B cell (primary cell): ENCODE measurements around the gene JARID2. TPM values are rescaled to one million over a fixed set of nuclear protein-coding genes. Genes with fewer than 3 reads are reported as not detected.

Experiments used
- ATAC-seq: fragments of 200-7000 bp; cut with Tn5 transposase; one replicate; pipeline ENCODE4 v1.10.0; 2021; ENCODE audit warnings: low read depth, mild to moderate bottlenecking, moderate number of reproducible peaks, moderate library complexity
- CTCF ChIA-PET: fragments of 350-600 bp; sonication (Branson Sonifier 250); formaldehyde crosslinking; loops from one replicate; lab custom pipeline; 2021; ENCODE audit warnings: antibody characterized with exemption, inconsistent platforms; lab: Charles Lee
- POLR2A ChIA-PET: fragments of 350-600 bp; sonication (Branson Sonifier 250); formaldehyde crosslinking; loops from one replicate; lab custom pipeline; 2021; ENCODE audit warnings: antibody characterized with exemption; lab: Charles Lee
- DNase-seq: peaks from one replicate; pipeline ENCODE4 v3.0.0; 2013
- H2AFZ ChIP-seq: 2 replicates; pipeline ENCODE4 v1.6.1; 2012; ENCODE audit warnings: mild to moderate bottlenecking, low read depth, low read length; ENCODE audit not compliant: insufficient read depth, poor library complexity, severe bottlenecking
- H3K27ac ChIP-seq, 2 donors: 1 replicate in 1 of 2; 2 replicates in 1 of 2; pipeline ENCODE4 v1.5.1; 2012 to 2013; ENCODE audit warnings: low read length in 2 of 2, mild to moderate bottlenecking in 2 of 2, moderate library complexity in 1 of 2
- H3K27me3 ChIP-seq, 4 experiments: fragments of 200-600 bp in 1 of 4; sonication (generic) in 1 of 4; replicated peaks in 1 of 4; 1 replicate in 2 of 4; 2 replicates in 2 of 4; pipeline versions ENCODE4 v1.6.1 to v1.7.0; 2013 to 2016; ENCODE audit warnings: low read length in 3 of 4, mild to moderate bottlenecking in 2 of 4, mixed read lengths in 1 of 4, moderate library complexity in 1 of 4; ENCODE audit not compliant: insufficient read depth in 4 of 4, control insufficient read depth in 3 of 4; ENCODE audit errors: control extremely low read depth in 1 of 4
- H3K36me3 ChIP-seq, 2 experiments: replicated peaks in 1 of 2; 1 replicate in 1 of 2; 2 replicates in 1 of 2; pipeline versions ENCODE4 v1.6.1 to v1.7.1; 2013; ENCODE audit warnings: low read length in 1 of 2; ENCODE audit not compliant: insufficient read depth in 2 of 2, control insufficient read depth in 1 of 2; ENCODE audit errors: control extremely low read depth in 1 of 2, extremely low read depth in 1 of 2
- H3K4me1 ChIP-seq, 2 donors: fragments of 200-600 bp in 1 of 2; sonication (generic) in 1 of 2; 1 replicate in 1 of 2; 2 replicates in 1 of 2; pipeline versions ENCODE4 v1.5.1 to v1.6.1; 2013 to 2017; ENCODE audit warnings: low read length in 2 of 2; ENCODE audit not compliant: control insufficient read depth in 2 of 2, insufficient read depth in 2 of 2
- H3K4me2 ChIP-seq: replicated peaks from 2 replicates; pipeline ENCODE3; 2012; ENCODE audit warnings: mild to moderate bottlenecking, low read depth, low read length; ENCODE audit not compliant: poor library complexity, severe bottlenecking
- H3K4me3 ChIP-seq, 5 experiments: fragments of 200-600 bp in 1 of 5; sonication (generic) in 1 of 5; 1 replicate in 3 of 5; 2 replicates in 2 of 5; pipeline versions ENCODE4 v1.5.1 to v1.7.0; 2011 to 2016; ENCODE audit warnings: low read length in 4 of 5, mild to moderate bottlenecking in 4 of 5, low read depth in 2 of 5, control low read depth in 1 of 5, moderate library complexity in 1 of 5; ENCODE audit not compliant: insufficient read depth in 1 of 5; ENCODE audit errors: control extremely low read depth in 1 of 5, extremely low read depth in 1 of 5
- H3K79me2 ChIP-seq: fragments of 200-600 bp; sonication (generic); one replicate; pipeline ENCODE4 v1.6.0; 2016; ENCODE audit warnings: low read length; ENCODE audit not compliant: control insufficient read depth, insufficient read depth
- H3K9ac ChIP-seq: fragments of 200-600 bp; sonication (generic); 2 replicates; pipeline ENCODE4 v1.6.1; 2017; ENCODE audit warnings: mild to moderate bottlenecking, low read length, moderate library complexity
- H3K9me3 ChIP-seq, 3 donors: one replicate each; pipeline versions ENCODE4 v1.6.1 to v1.7.1; 2013; ENCODE audit warnings: low read length in 2 of 3; ENCODE audit not compliant: control insufficient read depth in 2 of 3, insufficient read depth in 1 of 3; ENCODE audit errors: control extremely low read depth in 1 of 3
- H4K20me1 ChIP-seq: 2 replicates; pipeline ENCODE4 v1.6.0; 2012; ENCODE audit warnings: mild to moderate bottlenecking, low read length; ENCODE audit not compliant: insufficient read depth, control insufficient read depth, poor library complexity, severe bottlenecking
- H3K27ac Mint-ChIP-seq: one replicate; pipeline ENCODE4 v1.8.0; 2021; ENCODE audit warnings: mixed read lengths
- H3K27me3 Mint-ChIP-seq: one replicate; pipeline ENCODE4 v1.8.0; 2021; ENCODE audit warnings: mixed read lengths
- H3K4me1 Mint-ChIP-seq: one replicate; pipeline ENCODE4 v1.8.0; 2021; ENCODE audit warnings: mixed read lengths
- H3K4me3 Mint-ChIP-seq: one replicate; pipeline ENCODE4 v1.8.0; 2021; ENCODE audit warnings: mixed read lengths
- H3K9me3 Mint-ChIP-seq: one replicate; pipeline ENCODE4 v1.8.0; 2022; ENCODE audit warnings: mixed read lengths; ENCODE audit not compliant: insufficient read depth
- EZH2 ChIP-seq: IDR thresholded peaks from 2 replicates; pipeline ENCODE4 v1.6.1; 2012; ENCODE audit warnings: borderline replicate concordance, low read depth, mild to moderate bottlenecking, moderate library complexity, low read length; ENCODE audit not compliant: insufficient read depth, poor library complexity, severe bottlenecking
- WGBS: methylation state at CpG from one replicate; pipeline ENCODE4 v1.1.5; 2013; ENCODE audit warnings: missing lambda C conversion rate; ENCODE audit not compliant: insufficient coverage; 5-methylcytosine and 5-hydroxymethylcytosine counted together
- intact Hi-C: fragments of 100-400 bp; cut with micrococcal nuclease; formaldehyde crosslinking; loops from one replicate; pipeline ENCODE4 v1.10.0; 2022
- polyA plus RNA-seq: library from polyadenylated mRNA; depleted of rRNA; stranded (reverse); fragments of >200 nt; gene quantifications from 2 replicates; pipeline ENCODE4 v1.2.3, GENCODE V29; 2012
- total RNA-seq, 2 donors: library from RNA; stranded (reverse); fragments of 120-200 nt in 1 of 2; gene quantifications; 1 replicate in 1 of 2; 2 replicates in 1 of 2; pipeline versions ENCODE4 v1.2.3 to v1.2.4, GENCODE V29; 2013 to 2022
- TF ChIP-seq, protein P1 (sequence below): fragments of 200-600 bp; IDR thresholded peaks from one replicate; pipeline ENCODE4 v1.8.0; 2022; ENCODE audit warnings: antibody characterized with exemption, mild to moderate bottlenecking

Gene JARID2
- total and polyA plus RNA-seq, 2 donors (not counting 1 experiment from before 2014, with no cell fraction given) = 11.0 to 58.1 TPM

DNA sequence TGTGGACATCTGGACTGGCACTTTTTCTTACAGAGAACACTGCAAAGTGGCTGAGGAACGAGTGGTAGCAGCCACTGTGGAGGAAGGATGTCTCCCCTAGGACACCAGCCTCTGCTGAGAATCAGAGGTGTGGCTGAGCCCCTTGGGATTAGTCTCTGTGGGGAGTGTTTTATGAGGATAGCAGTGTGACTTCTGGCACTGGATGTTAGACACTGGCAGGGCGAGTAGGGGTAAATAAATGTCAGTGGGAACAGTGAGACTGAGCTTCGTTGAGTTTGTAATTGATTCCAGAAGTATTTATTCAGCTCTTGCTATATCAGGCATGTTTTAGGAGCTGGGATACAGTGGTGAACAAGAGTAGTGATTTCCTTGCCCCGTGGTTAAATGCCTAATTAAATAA, 124.0 kb downstream of the JARID2 start:
- 58% methylated on average over 4 of the region's 4 CpGs for WGBS
- TF ChIP-seq, protein P1, sequence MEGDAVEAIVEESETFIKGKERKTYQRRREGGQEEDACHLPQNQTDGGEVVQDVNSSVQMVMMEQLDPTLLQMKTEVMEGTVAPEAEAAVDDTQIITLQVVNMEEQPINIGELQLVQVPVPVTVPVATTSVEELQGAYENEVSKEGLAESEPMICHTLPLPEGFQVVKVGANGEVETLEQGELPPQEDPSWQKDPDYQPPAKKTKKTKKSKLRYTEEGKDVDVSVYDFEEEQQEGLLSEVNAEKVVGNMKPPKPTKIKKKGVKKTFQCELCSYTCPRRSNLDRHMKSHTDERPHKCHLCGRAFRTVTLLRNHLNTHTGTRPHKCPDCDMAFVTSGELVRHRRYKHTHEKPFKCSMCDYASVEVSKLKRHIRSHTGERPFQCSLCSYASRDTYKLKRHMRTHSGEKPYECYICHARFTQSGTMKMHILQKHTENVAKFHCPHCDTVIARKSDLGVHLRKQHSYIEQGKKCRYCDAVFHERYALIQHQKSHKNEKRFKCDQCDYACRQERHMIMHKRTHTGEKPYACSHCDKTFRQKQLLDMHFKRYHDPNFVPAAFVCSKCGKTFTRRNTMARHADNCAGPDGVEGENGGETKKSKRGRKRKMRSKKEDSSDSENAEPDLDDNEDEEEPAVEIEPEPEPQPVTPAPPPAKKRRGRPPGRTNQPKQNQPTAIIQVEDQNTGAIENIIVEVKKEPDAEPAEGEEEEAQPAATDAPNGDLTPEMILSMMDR = no peak
- Mint-ChIP-seq H3K27ac (no peak overlapping the region), H3K9me3 (no peaks in the 10 kb centered on the region), H3K4me1 (peaks cover 49% of the 10 kb centered on the region), H3K4me3 (no peak overlapping the region), H3K27me3 (no peaks in the 10 kb centered on the region)
- Histone ChIP-seq H3K4me3 (no peak overlapping the region), H3K27me3 (no peaks in the 10 kb centered on the region), H2AFZ (no peak overlapping the region), H4K20me1 (peaks cover 90% of the 10 kb centered on the region), H3K79me2 (peaks cover 99% of the 10 kb centered on the region), H3K27ac (no peak overlapping the region), H3K4me2 (no peak overlapping the region), H3K36me3 (peaks cover 0 to 16% of the 10 kb centered on the region in 2 experiments), H3K9ac (no peak overlapping the region), H3K4me1 (peaks cover 24 to 34% of the 10 kb centered on the region in 2 donors), H3K9me3 (no peaks in the 10 kb centered on the region)
- ATAC-seq (no peak), DNase-seq (no peak)
- intact Hi-C loops = no loop called here
- ChIA-PET CTCF (no interaction called here), POLR2A (no interaction called here)

DNA sequence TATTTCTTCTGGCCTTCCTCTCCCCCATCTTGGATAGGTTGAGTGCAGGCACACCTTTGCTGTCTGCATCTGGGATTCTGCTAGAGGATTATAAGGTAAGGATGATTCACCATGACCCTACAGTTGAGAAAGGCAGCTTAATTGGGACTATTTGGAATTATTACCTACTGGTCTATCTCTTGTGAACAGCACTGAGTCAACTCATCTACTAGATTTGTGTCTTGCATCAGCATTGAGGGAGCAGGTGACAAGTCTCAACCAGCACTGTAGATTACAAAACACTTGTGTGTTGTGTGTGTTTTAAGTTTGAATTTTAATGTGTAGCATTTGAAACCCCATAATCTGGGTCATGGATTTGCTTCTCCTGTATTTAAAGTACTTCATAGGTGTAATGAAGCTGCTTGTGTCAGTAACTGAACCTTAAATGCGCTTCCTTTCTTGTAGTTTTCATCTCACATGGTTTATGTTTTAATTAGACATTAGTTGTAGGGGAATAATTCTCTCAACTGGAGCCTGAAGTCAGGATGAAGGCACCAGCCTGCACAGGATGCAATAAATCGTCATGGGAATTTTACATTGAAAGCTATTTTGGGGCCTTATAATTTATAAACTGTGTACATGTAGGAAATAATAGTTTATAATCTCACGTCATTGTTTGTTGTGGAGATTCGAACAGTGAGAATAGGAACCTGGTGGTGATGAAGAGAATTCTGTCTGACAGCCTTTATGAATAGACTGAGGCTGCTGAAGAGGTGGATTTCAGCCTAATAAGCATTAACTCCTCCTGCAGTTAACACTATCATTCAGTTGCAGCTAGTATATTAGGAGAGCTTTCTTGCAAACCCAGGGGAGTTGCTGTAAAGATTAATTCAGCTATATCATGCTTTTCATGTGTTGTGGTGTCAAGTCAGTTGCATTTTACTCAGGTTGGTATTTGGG, 125.1 kb downstream of the JARID2 start:
- H3K4me3 ChIP-seq = no peak overlapping the region
- H3K4me1 ChIP-seq = peaks cover 17 to 23% of the 10 kb centered on the region in 2 donors
- peaks cover 93% of the 10 kb centered on the region for H4K20me1 ChIP-seq
- intact Hi-C loops = no loop called here
- ChIA-PET CTCF (no interaction called here), POLR2A (no interaction called here)
- Mint-ChIP-seq H3K4me3 (no peak overlapping the region), H3K27ac (no peak overlapping the region), H3K9me3 (no peaks in the 10 kb centered on the region), H3K4me1 (peaks cover 55% of the 10 kb centered on the region), H3K27me3 (no peaks in the 10 kb centered on the region)
- H3K9ac ChIP-seq = no peak overlapping the region
- ATAC-seq (no peak), DNase-seq (no peak)
- H3K36me3 ChIP-seq = peaks cover 0 to 25% of the 10 kb centered on the region in 2 experiments
- H3K27ac ChIP-seq = no peak overlapping the region
- H3K27me3 ChIP-seq = no peaks in the 10 kb centered on the region
- H3K4me2 ChIP-seq = no peak overlapping the region
- 55% methylated on average over 2 of the region's 4 CpGs for WGBS
- TF ChIP-seq EZH2 = no peak
- TF ChIP-seq, protein P1 = no peak
- no peak overlapping the region for H2AFZ ChIP-seq
- H3K9me3 ChIP-seq = no peaks in the 10 kb centered on the region
- peaks cover 99% of the 10 kb centered on the region for H3K79me2 ChIP-seq
